Cardiac muscle cell (in vitro differentiated cells and primary cell): ENCODE measurements around the gene MLLT10. TPM values are rescaled to one million over a fixed set of nuclear protein-coding genes. Genes with fewer than 3 reads are reported as not detected.
A peak's percentile ranks its signal among the peaks of the same experiment; 100 is the strongest.

Source experiments
- DNase-seq, 2 donors: peaks; one replicate each; pipeline versions ENCODE4 v3.0.0 to v3.0.0-alpha.2; 2010 to 2017; ENCODE audit warnings: low read depth in 1 of 2, low spot score in 1 of 2
- H3K27ac ChIP-seq: fragments of 200-600 bp; sonication (generic); 2 replicates; pipeline ENCODE4 v1.5.1; 2016
- H3K27me3 ChIP-seq: fragments of 200-600 bp; sonication (generic); 2 replicates; pipeline ENCODE4 v1.6.0; 2016; ENCODE audit warnings: control low read depth
- H3K36me3 ChIP-seq: fragments of 200-600 bp; sonication (generic); 2 replicates; pipeline ENCODE4 v1.5.1; 2016; ENCODE audit warnings: control low read depth
- H3K4me1 ChIP-seq: fragments of 200-600 bp; sonication (generic); 2 replicates; pipeline ENCODE4 v1.8.1; 2017; ENCODE audit warnings: low read depth, mild to moderate bottlenecking, mixed run types
- H3K4me3 ChIP-seq: fragments of 200-600 bp; sonication (generic); 2 replicates; pipeline ENCODE4 v1.5.1; 2016; ENCODE audit warnings: mild to moderate bottlenecking
- H3K9me3 ChIP-seq: fragments of 200-600 bp; sonication (generic); 2 replicates; pipeline ENCODE4 v1.5.1; 2017; ENCODE audit warnings: low read depth, mild to moderate bottlenecking, control low read depth
- polyA plus RNA-seq: library from polyadenylated mRNA; unstranded; fragments of >200 nt; fragmentation: Nextera tagmentation; extraction: Ambion mirVana; gene quantifications from 2 replicates; pipeline ENCODE4 v1.2.1, GENCODE V29; 2016
- total RNA-seq: library from RNA; depleted of rRNA; stranded (reverse); fragments of >200 nt; gene quantifications from 2 replicates; pipeline ENCODE4 v1.2.3, GENCODE V29; 2016
- TF ChIP-seq, protein P1 (sequence below): IDR thresholded peaks from 2 replicates; pipeline ENCODE4 v1.5.1; 2012; ENCODE audit warnings: low read depth, mild to moderate bottlenecking, low read length

Gene MLLT10
- total and polyA plus RNA-seq, 2 experiments from 2014 or later = 38.4 to 40.6 TPM

- Histone ChIP-seq H3K4me3 (no peak overlapping the region), H3K27me3 (no peaks in the 10 kb centered on the region), H3K36me3 (no peaks in the 10 kb centered on the region), H3K4me1 (peaks cover 79% of the 10 kb centered on the region), H3K9me3 (no peaks in the 10 kb centered on the region), H3K27ac (no peak overlapping the region)
- no peak for DNase-seq
- TF ChIP-seq, protein P1, sequence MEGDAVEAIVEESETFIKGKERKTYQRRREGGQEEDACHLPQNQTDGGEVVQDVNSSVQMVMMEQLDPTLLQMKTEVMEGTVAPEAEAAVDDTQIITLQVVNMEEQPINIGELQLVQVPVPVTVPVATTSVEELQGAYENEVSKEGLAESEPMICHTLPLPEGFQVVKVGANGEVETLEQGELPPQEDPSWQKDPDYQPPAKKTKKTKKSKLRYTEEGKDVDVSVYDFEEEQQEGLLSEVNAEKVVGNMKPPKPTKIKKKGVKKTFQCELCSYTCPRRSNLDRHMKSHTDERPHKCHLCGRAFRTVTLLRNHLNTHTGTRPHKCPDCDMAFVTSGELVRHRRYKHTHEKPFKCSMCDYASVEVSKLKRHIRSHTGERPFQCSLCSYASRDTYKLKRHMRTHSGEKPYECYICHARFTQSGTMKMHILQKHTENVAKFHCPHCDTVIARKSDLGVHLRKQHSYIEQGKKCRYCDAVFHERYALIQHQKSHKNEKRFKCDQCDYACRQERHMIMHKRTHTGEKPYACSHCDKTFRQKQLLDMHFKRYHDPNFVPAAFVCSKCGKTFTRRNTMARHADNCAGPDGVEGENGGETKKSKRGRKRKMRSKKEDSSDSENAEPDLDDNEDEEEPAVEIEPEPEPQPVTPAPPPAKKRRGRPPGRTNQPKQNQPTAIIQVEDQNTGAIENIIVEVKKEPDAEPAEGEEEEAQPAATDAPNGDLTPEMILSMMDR = no peak
These were observed 30.5 kb upstream of the MLLT10 start for GRCh38 chr10:21503542-21503941.

DNA sequence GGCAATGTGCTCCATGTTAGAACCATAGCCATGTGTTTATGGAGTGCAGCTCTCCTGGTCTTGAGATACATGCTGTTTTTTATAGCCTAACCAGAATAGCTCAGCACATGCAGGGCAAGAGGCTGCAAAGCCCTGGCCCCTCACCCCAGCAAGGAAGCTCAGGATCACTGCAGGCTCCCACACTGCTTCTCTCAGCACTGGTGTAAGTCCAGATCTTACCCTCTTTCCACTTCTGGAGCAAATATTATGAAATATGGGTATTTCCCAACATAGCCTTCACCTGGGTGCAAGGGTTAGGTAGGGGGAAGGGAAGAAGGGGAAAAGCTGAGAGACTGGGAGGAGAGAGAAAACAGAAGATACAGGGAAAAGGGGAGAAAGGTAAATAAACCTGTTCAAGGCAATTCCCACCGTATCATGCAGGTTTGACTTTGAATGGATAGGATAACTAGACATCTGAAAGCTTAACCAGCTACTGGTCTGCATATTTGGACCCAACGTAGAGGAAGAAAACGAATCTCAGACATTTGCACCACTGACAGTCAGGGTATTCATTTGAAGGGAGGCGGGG, 28.2 kb upstream of the MLLT10 start:
- TF ChIP-seq, protein P1 = no peak
- Histone ChIP-seq H3K4me3 (peak overlapping the region; percentile 78), H3K27me3 (no peaks in the 10 kb centered on the region)

GRCh38 chr10:21506351-21506750, 27.7 kb upstream of the MLLT10 start:
- Histone ChIP-seq H3K27me3 (no peaks in the 10 kb centered on the region), H3K4me3 (peak overlapping the region; percentile 78), H3K27ac (peak overlapping the region; percentile 95), H3K9me3 (no peaks in the 10 kb centered on the region), H3K36me3 (no peaks in the 10 kb centered on the region), H3K4me1 (peaks cover 80% of the 10 kb centered on the region)
- TF ChIP-seq, protein P1 = no peak
- no peak for DNase-seq

More for the DNA sequence above, 28.2 kb upstream of the MLLT10 start:
- Histone ChIP-seq H3K36me3 (no peaks in the 10 kb centered on the region), H3K4me1 (peaks cover 80% of the 10 kb centered on the region), H3K9me3 (no peaks in the 10 kb centered on the region), H3K27ac (peak overlapping the region; percentile 95)
- peak in 1 of 2 donors; percentile 76 for DNase-seq

- Histone ChIP-seq H3K36me3 (no peaks in the 10 kb centered on the region), H3K27ac (peak overlapping the region; percentile 95), H3K4me3 (peak overlapping the region; percentile 78), H3K4me1 (peaks cover 80% of the 10 kb centered on the region), H3K27me3 (no peaks in the 10 kb centered on the region), H3K9me3 (no peaks in the 10 kb centered on the region)
- TF ChIP-seq, protein P1 = no peak
- DNase-seq = no peak
These were observed 26.9 kb upstream of the MLLT10 start for GRCh38 chr10:21507150-21507549.

DNA sequence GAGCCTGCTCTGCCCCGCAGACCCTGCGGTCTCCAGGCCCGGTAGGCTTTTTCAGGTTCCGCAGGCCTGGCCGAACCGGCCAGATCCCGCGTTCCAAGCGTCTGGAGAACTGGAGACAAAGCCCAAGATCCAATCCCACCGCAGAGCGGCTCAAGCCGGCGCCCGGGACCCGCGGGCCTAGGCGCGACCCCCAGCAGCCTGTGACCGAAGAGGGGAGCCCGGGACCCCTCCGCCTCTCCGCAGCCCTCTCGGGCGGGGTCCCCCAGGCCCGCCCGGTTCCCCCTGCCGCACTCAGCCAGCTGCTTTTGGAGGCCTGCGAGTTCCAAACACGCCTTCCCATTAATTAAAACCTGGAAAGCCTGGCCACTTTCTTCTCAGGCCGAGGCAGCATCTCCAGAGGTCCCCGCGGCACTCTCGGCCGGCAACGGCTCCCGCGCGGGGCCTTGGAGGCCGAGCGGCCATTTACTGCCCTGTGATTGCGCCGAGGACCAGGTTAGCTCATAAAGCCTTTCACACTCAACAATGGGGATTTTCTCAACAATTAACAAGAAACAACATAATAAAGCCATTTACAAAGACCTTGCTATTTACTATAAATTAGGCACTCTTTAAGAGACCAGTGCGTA, 25.2 kb upstream of the MLLT10 start:
- H3K27me3 ChIP-seq = no peaks in the 10 kb centered on the region
- DNase-seq = peak in 1 of 2 donors; percentile 62
- peaks cover 83% of the 10 kb centered on the region for H3K4me1 ChIP-seq
- H3K9me3 ChIP-seq = no peaks in the 10 kb centered on the region
- peak overlapping the region; percentile 95 for H3K27ac ChIP-seq
- peak overlapping the region; percentile 78 for H3K4me3 ChIP-seq
- H3K36me3 ChIP-seq = no peaks in the 10 kb centered on the region
- TF ChIP-seq, protein P1 = no peak
